Mesothelial cell of epicardium (in vitro differentiated cells): ENCODE measurements around the gene RIPOR1. TPM values are rescaled to one million over a fixed set of nuclear protein-coding genes. Genes with fewer than 3 reads are reported as not detected.

Experiments
- DNase-seq, 2 experiments: peaks; one replicate each; pipeline ENCODE4 v3.0.0; 2021; ENCODE audit warnings: low spot score in 2 of 2; ENCODE audit not compliant: unreplicated experiment in 2 of 2
- H3K27ac Mint-ChIP-seq: 2 replicates; pipeline ENCODE4 v1.8.0; 2021; ENCODE audit warnings: mixed read lengths
- H3K27me3 Mint-ChIP-seq: 2 replicates; pipeline ENCODE4 v1.8.0; 2021; ENCODE audit warnings: low read depth, mixed read lengths
- H3K36me3 Mint-ChIP-seq: 2 replicates; pipeline ENCODE4 v1.8.0; 2021; ENCODE audit warnings: mixed read lengths
- H3K4me1 Mint-ChIP-seq: 2 replicates; pipeline ENCODE4 v1.8.0; 2021; ENCODE audit warnings: mixed read lengths
- H3K4me3 Mint-ChIP-seq: 2 replicates; pipeline ENCODE4 v1.8.0; 2021; ENCODE audit warnings: mild to moderate bottlenecking, moderate library complexity, mixed read lengths
- H3K9me3 Mint-ChIP-seq: 2 replicates; pipeline ENCODE4 v1.8.0; 2021; ENCODE audit warnings: mixed read lengths
- total RNA-seq: library from RNA; stranded (reverse); gene quantifications from 3 replicates; pipeline ENCODE4 v1.2.1, GENCODE V29; 2021
- TF ChIP-seq, protein P1 (sequence below): fragments of 200-600 bp; sonication (generic); IDR thresholded peaks from one replicate; pipeline ENCODE4 v1.5.0; 2021; ENCODE audit warnings: antibody characterized with exemption; ENCODE audit not compliant: unreplicated experiment

Gene RIPOR1
- total RNA-seq, 1 donor from 2014 or later = 69.2 TPM

DNA sequence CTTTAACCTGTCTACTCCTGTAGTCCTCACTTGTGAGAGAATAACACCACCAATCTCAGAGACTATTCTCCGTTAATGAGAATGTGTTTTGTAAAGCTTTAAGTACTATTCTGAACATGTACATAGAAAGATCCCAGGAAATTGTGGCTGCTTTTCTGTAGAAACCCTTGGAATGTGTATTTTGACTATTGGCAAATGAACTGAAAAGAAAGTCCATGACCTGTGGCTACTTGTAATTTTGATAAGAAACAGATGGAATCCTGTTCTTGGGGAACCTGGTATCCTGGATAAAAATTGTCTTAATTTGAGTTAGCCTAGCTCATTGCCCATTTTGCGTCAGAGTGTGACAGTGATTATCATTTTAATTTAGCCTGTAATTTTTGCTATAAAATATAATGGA, 42.8 kb downstream of the RIPOR1 start:
- H3K27ac Mint-ChIP-seq = peak overlapping the region; percentile 87
- no peaks in the 10 kb centered on the region for H3K9me3 Mint-ChIP-seq
- peaks cover 21% of the 10 kb centered on the region for H3K4me1 Mint-ChIP-seq
- H3K27me3 Mint-ChIP-seq = no peaks in the 10 kb centered on the region
- DNase-seq = no peak
- H3K36me3 Mint-ChIP-seq = peaks cover 19% of the 10 kb centered on the region
- H3K4me3 Mint-ChIP-seq = no peak overlapping the region
- TF ChIP-seq, protein P1, sequence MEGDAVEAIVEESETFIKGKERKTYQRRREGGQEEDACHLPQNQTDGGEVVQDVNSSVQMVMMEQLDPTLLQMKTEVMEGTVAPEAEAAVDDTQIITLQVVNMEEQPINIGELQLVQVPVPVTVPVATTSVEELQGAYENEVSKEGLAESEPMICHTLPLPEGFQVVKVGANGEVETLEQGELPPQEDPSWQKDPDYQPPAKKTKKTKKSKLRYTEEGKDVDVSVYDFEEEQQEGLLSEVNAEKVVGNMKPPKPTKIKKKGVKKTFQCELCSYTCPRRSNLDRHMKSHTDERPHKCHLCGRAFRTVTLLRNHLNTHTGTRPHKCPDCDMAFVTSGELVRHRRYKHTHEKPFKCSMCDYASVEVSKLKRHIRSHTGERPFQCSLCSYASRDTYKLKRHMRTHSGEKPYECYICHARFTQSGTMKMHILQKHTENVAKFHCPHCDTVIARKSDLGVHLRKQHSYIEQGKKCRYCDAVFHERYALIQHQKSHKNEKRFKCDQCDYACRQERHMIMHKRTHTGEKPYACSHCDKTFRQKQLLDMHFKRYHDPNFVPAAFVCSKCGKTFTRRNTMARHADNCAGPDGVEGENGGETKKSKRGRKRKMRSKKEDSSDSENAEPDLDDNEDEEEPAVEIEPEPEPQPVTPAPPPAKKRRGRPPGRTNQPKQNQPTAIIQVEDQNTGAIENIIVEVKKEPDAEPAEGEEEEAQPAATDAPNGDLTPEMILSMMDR = no peak

GRCh38 chr16:67571981-67572431, 43.4 kb downstream of the RIPOR1 start:
- Mint-ChIP-seq H3K27me3 (no peaks in the 10 kb centered on the region), H3K4me3 (no peak overlapping the region), H3K4me1 (peaks cover 20% of the 10 kb centered on the region), H3K27ac (peak overlapping the region; percentile 87), H3K36me3 (peaks cover 22% of the 10 kb centered on the region), H3K9me3 (no peaks in the 10 kb centered on the region)
- TF ChIP-seq, protein P1 = no peak
- no peak for DNase-seq

- TF ChIP-seq, protein P1 = no peak
- H3K4me3 Mint-ChIP-seq = no peak overlapping the region
- DNase-seq = no peak
- H3K27me3 Mint-ChIP-seq = no peaks in the 10 kb centered on the region
- H3K4me1 Mint-ChIP-seq = no peaks in the 10 kb centered on the region
- peaks cover 26% of the 10 kb centered on the region for H3K36me3 Mint-ChIP-seq
- H3K9me3 Mint-ChIP-seq = no peaks in the 10 kb centered on the region
- no peak overlapping the region for H3K27ac Mint-ChIP-seq
These were observed 51.1 kb downstream of the RIPOR1 start for GRCh38 chr16:67579686-67580085.

DNA sequence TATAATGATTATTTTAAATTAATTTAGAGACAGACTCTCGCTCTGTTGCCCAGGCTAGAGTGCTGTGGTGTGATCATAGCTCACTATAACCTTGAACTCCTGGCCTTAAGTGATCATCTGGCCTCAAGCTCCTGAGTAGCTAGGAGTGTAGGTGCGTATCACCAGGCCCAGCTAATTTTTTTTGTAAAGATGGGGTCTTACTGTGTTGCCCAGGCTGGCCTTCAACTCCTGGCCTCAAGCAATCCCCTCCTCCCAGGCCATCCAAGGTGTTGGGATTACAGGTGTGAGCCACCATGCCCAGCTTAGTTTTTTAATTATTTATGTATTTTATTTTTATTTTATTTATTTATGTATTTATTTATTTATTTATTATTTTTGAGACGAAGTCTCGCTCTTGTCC, 51.6 kb downstream of the RIPOR1 start:
- peaks cover 24% of the 10 kb centered on the region for H3K36me3 Mint-ChIP-seq
- TF ChIP-seq, protein P1 = no peak
- no peaks in the 10 kb centered on the region for H3K4me1 Mint-ChIP-seq
- H3K4me3 Mint-ChIP-seq = no peak overlapping the region
- no peaks in the 10 kb centered on the region for H3K27me3 Mint-ChIP-seq
- no peak for DNase-seq
- no peaks in the 10 kb centered on the region for H3K9me3 Mint-ChIP-seq
- H3K27ac Mint-ChIP-seq = no peak overlapping the region

GRCh38 chr16:67593288-67593687, 64.7 kb downstream of the RIPOR1 start:
- TF ChIP-seq, protein P1 = no peak
- no peaks in the 10 kb centered on the region for H3K9me3 Mint-ChIP-seq
- no peaks in the 10 kb centered on the region for H3K27me3 Mint-ChIP-seq
- H3K36me3 Mint-ChIP-seq = peaks cover 5% of the 10 kb centered on the region
- H3K27ac Mint-ChIP-seq = peak overlapping the region; percentile 27
- no peak for DNase-seq
- H3K4me3 Mint-ChIP-seq = no peak overlapping the region
- peaks cover 19% of the 10 kb centered on the region for H3K4me1 Mint-ChIP-seq

GRCh38 chr16:67593701-67594100, 65.1 kb downstream of the RIPOR1 start:
- DNase-seq = no peak
- Mint-ChIP-seq H3K9me3 (no peaks in the 10 kb centered on the region), H3K27me3 (no peaks in the 10 kb centered on the region), H3K36me3 (peaks cover 5% of the 10 kb centered on the region), H3K27ac (peak overlapping the region; percentile 27), H3K4me1 (peaks cover 19% of the 10 kb centered on the region), H3K4me3 (no peak overlapping the region)
- TF ChIP-seq, protein P1 = no peak
